Nephron progenitor cell (in vitro differentiated cells): Measurements from ENCODE around the gene PLPPR1.
A peak's percentile ranks its signal among the peaks of the same experiment; 100 is the strongest.

Source experiments
- DNase-seq: peaks from one replicate; pipeline ENCODE4 v3.0.0; 2021
- H3K27ac Mint-ChIP-seq: 2 replicates; pipeline ENCODE4 v1.8.0; 2021; ENCODE audit warnings: mild to moderate bottlenecking, moderate library complexity, mixed read lengths
- H3K27me3 Mint-ChIP-seq: 2 replicates; pipeline ENCODE4 v1.8.0; 2021; ENCODE audit warnings: mild to moderate bottlenecking, low read depth, mixed read lengths; ENCODE audit not compliant: poor library complexity
- H3K36me3 Mint-ChIP-seq: 2 replicates; pipeline ENCODE4 v1.8.0; 2021; ENCODE audit warnings: low read depth, mixed read lengths
- H3K4me1 Mint-ChIP-seq: 2 replicates; pipeline ENCODE4 v1.8.0; 2021; ENCODE audit warnings: mixed read lengths
- H3K4me3 Mint-ChIP-seq: 2 replicates; pipeline ENCODE4 v1.8.0; 2021; ENCODE audit warnings: mild to moderate bottlenecking, moderate library complexity, mixed read lengths
- H3K9me3 Mint-ChIP-seq: 2 replicates; pipeline ENCODE4 v1.8.0; 2021; ENCODE audit warnings: mild to moderate bottlenecking, moderate library complexity, mixed read lengths
- TF ChIP-seq, protein P1 (sequence below): fragments of 200-600 bp; sonication (generic); IDR thresholded peaks from 2 replicates; pipeline ENCODE4 v1.5.0; 2021; ENCODE audit warnings: antibody characterized with exemption

The PLPPR1 gene

DNA sequence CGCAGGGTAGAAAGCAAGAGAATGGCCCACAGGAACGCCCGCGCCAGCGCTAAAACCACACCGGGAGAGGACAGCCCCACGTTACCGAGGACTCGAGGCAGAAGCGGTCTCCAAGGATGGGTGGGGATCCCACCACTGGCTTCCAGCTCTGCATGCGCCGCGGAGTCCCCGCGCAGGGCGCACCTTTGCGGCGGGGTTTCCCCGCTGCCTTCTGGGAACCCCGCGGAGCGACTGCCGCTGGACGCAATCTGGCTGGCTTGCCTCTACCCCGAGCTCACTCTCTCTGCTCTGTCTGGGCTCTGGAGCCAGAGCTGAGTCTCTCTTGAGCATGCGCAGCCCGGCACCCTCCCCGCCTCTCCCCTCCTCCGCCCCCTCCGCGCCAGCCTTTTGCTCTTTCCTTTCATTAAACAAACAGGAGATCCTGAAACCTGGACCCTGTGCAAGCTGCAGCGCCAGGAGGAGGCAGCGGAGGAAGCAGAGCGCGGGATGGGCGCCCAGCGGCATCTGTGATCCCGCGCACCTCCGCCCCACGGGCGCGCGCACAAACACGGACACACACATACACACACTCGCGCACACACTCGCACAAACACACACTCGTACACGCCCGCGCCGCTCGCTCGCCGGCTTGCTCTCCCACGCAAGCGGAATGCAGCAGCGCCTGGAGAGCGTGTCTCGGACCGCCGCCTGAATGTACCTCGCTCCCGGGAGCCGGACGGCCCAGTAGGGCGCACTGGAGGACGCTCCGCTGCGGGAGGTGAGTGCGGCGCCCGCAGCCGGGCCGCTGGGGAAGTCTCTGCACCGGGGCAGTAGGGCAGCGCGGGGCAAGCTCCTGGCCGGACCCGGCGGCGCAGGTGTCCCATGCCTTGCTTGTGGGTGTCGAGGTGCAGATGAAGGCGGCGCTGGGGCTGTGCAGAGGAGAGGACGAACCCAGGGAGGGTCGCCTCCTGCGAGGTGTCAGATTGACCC, at the start of gene PLPPR1:
PLPPR1 (plus strand) TSS at position 382 of the 969 bp plus-strand sequence.
- H3K9me3 Mint-ChIP-seq = no peaks in the 10 kb centered on the region
- no peak within 1 kb of the TSS for H3K27ac Mint-ChIP-seq
- peaks cover 29% of the 10 kb centered on the region for H3K4me1 Mint-ChIP-seq
- TF ChIP-seq, protein P1, sequence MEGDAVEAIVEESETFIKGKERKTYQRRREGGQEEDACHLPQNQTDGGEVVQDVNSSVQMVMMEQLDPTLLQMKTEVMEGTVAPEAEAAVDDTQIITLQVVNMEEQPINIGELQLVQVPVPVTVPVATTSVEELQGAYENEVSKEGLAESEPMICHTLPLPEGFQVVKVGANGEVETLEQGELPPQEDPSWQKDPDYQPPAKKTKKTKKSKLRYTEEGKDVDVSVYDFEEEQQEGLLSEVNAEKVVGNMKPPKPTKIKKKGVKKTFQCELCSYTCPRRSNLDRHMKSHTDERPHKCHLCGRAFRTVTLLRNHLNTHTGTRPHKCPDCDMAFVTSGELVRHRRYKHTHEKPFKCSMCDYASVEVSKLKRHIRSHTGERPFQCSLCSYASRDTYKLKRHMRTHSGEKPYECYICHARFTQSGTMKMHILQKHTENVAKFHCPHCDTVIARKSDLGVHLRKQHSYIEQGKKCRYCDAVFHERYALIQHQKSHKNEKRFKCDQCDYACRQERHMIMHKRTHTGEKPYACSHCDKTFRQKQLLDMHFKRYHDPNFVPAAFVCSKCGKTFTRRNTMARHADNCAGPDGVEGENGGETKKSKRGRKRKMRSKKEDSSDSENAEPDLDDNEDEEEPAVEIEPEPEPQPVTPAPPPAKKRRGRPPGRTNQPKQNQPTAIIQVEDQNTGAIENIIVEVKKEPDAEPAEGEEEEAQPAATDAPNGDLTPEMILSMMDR = no peak
- DNase-seq = peak; percentile 90
- no peaks in the 10 kb centered on the region for H3K36me3 Mint-ChIP-seq
- H3K4me3 Mint-ChIP-seq = peak within 1 kb of the TSS; percentile 91
- peaks cover 81% of the 10 kb centered on the region for H3K27me3 Mint-ChIP-seq

DNA sequence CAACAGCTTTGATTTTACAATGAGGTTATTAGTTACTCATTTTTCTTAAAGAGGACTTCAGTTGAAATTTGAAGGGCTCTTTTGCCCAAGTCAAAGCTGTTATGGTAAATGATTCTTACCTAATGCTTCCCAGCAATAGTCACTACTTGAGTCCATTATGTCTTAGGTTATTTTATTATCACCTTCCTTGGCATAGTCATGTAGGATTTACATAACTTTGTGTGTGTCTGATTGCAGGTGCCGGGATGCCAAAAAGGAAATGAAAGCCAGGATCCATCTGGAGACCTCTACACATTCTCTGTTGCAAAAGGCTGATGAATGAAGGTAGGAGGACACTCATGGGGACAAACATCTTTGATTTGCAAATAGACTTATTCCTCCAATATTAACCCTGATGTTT, 38.8 kb upstream of the PLPPR1 start:
- DNase-seq = no peak
- no peaks in the 10 kb centered on the region for H3K36me3 Mint-ChIP-seq
- TF ChIP-seq, protein P1 = no peak
- no peaks in the 10 kb centered on the region for H3K27me3 Mint-ChIP-seq
- H3K9me3 Mint-ChIP-seq = no peaks in the 10 kb centered on the region
- no peaks in the 10 kb centered on the region for H3K4me1 Mint-ChIP-seq
- no peak overlapping the region for H3K27ac Mint-ChIP-seq
- no peak overlapping the region for H3K4me3 Mint-ChIP-seq

DNA sequence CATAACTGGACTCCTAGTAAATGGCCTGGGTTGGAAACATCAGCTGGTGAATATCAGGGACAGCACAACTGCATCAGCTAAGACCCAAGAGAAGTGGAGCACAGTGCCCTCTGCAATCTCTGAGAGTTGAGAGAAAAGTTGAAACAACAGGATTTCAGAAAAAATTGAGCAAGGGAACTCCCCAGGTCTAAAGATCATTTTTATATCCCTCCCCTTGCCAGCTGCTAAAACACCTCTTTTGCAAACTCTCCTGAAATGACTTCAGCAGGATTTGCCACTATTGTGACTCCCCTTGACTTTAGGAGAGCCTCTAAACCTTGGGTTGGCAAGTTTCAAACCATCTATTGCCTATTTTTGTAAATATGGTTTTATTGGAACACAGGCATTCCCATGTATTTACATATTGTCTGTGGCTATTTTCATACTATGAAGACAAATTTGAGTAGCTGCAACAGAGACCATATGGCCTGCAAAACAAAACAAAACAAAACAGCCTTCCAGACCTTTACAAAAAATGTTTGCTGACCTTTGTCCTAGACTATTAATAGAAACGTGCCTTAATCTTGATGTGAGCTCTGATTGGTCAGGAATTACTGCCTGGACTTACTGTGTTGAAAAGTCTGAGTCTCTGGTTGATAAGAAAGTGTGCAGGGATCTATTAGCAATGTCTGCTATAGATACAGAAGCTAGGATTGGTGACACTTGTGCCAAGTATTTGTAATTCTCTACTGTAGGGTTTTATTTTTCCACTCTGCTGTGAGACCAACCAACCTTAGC, 37.7 kb upstream of the PLPPR1 start:
- TF ChIP-seq, protein P1 = no peak
- no peak overlapping the region for H3K27ac Mint-ChIP-seq
- no peaks in the 10 kb centered on the region for H3K27me3 Mint-ChIP-seq
- no peaks in the 10 kb centered on the region for H3K36me3 Mint-ChIP-seq
- H3K4me1 Mint-ChIP-seq = no peaks in the 10 kb centered on the region
- H3K4me3 Mint-ChIP-seq = no peak overlapping the region
- no peak for DNase-seq
- no peaks in the 10 kb centered on the region for H3K9me3 Mint-ChIP-seq

DNA sequence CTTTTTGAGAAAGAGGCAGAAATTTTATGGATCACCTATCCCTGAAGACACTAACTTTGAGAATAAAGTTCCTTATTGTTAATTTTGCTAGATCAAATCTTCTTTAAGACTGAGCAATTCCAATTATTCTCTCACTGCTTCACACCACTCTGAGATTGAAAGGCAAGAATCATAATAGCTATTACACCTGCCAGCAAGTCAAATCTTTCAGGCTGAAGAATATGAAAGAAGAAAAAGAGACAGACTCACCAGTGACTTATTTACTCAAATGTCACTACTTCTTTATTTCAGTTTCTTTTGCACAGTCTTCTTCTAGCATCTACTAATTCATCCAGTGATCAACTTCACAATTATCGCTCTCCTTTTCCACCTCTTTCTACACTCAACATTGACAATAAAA, 35.9 kb upstream of the PLPPR1 start:
- no peak overlapping the region for H3K4me3 Mint-ChIP-seq
- DNase-seq = no peak
- H3K9me3 Mint-ChIP-seq = no peaks in the 10 kb centered on the region
- H3K36me3 Mint-ChIP-seq = no peaks in the 10 kb centered on the region
- no peaks in the 10 kb centered on the region for H3K27me3 Mint-ChIP-seq
- TF ChIP-seq, protein P1 = no peak
- no peak overlapping the region for H3K27ac Mint-ChIP-seq
- H3K4me1 Mint-ChIP-seq = no peaks in the 10 kb centered on the region

DNA sequence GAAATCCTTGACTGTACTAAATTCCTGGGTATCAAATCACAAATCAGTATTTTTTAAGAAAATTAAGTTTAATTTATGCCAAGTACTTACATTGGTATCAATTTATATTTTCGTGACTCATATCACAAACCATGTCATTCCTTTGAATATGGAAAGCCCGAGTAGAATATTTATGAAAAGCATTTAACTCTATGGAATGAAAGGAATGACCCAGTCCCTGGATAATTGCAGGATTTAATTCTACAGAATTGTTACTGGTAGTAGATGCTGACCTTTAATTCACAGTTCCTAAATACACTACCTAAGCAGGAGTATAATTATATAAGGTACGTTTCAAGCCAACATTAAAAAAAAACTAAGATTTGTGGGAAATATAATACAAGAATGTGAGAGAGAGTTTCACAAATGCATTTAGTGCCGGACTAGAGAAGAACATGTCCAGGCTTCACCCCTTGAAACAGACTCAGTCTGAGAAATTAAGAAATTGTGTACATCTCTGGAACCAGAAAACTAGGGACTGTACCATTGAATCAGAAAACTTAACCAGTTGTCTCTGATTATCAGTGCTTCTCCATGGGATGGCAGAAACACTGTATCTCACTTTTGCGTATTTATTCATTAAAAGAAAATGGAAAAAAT, 28.5 kb upstream of the PLPPR1 start:
- H3K27ac Mint-ChIP-seq = no peak overlapping the region
- TF ChIP-seq, protein P1 = no peak
- DNase-seq = no peak
- H3K4me3 Mint-ChIP-seq = no peak overlapping the region
- H3K4me1 Mint-ChIP-seq = no peaks in the 10 kb centered on the region
- no peaks in the 10 kb centered on the region for H3K27me3 Mint-ChIP-seq
- H3K36me3 Mint-ChIP-seq = no peaks in the 10 kb centered on the region
- H3K9me3 Mint-ChIP-seq = no peaks in the 10 kb centered on the region
